Tibial artery (tissue), 4 donors: Measurements from ENCODE around the gene GATA3.

Source experiments
- DNase-seq, 2 donors: peaks; one replicate each; pipeline ENCODE4 v3.0.0-alpha.2; 2019
- H3K27ac ChIP-seq, 2 donors: fragments of 200-600 bp; sonication (generic) in 1 of 2; 1 replicate in 1 of 2; 2 replicates in 1 of 2; pipeline ENCODE4 v1.5.1; 2018 to 2019; ENCODE audit warnings: mild to moderate bottlenecking in 1 of 2
- H3K27me3 ChIP-seq, 2 donors: fragments of 200-600 bp; sonication (generic) in 1 of 2; one replicate each; pipeline versions ENCODE4 v1.5.1 to v1.6.0; 2016 to 2019
- H3K36me3 ChIP-seq, 3 donors: fragments of 200-600 bp; sonication (generic) in 2 of 3; one replicate each; pipeline ENCODE4 v1.5.1; 2016 to 2019; ENCODE audit warnings: mild to moderate bottlenecking in 2 of 3
- H3K4me1 ChIP-seq, 4 donors: fragments of 200-600 bp; sonication (generic) in 2 of 4; 1 replicate in 3 of 4; 2 replicates in 1 of 4; pipeline ENCODE4 v1.5.1; 2016 to 2019
- H3K4me3 ChIP-seq, 2 donors: fragments of 200-600 bp; sonication (generic) in 1 of 2; 1 replicate in 1 of 2; 2 replicates in 1 of 2; pipeline ENCODE4 v1.5.1; 2018 to 2019; ENCODE audit warnings: mild to moderate bottlenecking in 2 of 2
- H3K9me3 ChIP-seq, 3 donors: fragments of 200-600 bp; sonication (generic) in 1 of 3; one replicate each; pipeline ENCODE4 v1.5.1; 2016 to 2019
- intact Hi-C: fragments of 100-400 bp; cut with DNase I; formaldehyde crosslinking; loops from one replicate; pipeline ENCODE4 v1.15.0; 2023; ENCODE audit warnings: low total_unique reads
- TF ChIP-seq, protein P1 (sequence below), 2 experiments: fragments of 200-600 bp in 1 of 2; fragments of 450-650 bp in 1 of 2; IDR thresholded peaks; one replicate each; pipeline ENCODE4 v1.5.1; 2017 to 2019; ENCODE audit warnings: antibody characterized with exemption in 2 of 2, mild to moderate bottlenecking in 1 of 2, moderate library complexity in 1 of 2

GATA3 gene

DNA sequence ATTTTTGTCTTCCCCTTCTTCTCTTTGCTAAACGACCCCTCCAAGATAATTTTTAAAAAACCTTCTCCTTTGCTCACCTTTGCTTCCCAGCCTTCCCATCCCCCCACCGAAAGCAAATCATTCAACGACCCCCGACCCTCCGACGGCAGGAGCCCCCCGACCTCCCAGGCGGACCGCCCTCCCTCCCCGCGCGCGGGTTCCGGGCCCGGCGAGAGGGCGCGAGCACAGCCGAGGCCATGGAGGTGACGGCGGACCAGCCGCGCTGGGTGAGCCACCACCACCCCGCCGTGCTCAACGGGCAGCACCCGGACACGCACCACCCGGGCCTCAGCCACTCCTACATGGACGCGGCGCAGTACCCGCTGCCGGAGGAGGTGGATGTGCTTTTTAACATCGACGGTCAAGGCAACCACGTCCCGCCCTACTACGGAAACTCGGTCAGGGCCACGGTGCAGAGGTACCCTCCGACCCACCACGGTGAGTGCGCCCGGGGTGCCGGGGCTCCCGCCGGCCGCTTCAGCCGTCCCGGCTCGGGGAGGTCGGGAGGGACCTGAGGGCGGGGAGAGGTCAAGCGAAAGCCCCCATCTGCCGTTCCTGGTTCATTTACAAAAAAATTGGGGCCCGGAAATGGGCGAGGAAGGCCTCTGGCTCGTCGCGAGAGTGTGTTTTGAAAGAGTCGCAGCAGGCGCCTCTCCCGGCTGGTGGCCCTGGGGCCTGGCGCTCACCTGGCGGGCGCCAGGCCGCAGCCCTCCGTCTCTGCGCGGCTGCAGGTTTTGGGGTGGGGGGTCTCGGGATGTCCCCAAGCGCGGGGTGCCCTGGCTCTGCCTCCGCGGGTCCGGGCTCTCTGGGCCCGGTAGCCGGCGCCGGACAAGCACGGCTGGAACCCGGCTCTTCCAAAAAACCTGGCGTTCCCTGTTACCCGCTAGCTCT lies 1.2 kb downstream of the GATA3 start:
- Histone ChIP-seq H3K27ac (no peak overlapping the region), H3K36me3 (no peaks in the 10 kb centered on the region), H3K4me1 (peaks cover 0 to 53% (median 47%) of the 10 kb centered on the region in 4 donors), H3K9me3 (no peaks in the 10 kb centered on the region), H3K27me3 (peaks cover 3 to 92% of the 10 kb centered on the region in 2 donors), H3K4me3 (peak overlapping the region in 1 of 2 donors; percentile 46)
- TF ChIP-seq, protein P1, sequence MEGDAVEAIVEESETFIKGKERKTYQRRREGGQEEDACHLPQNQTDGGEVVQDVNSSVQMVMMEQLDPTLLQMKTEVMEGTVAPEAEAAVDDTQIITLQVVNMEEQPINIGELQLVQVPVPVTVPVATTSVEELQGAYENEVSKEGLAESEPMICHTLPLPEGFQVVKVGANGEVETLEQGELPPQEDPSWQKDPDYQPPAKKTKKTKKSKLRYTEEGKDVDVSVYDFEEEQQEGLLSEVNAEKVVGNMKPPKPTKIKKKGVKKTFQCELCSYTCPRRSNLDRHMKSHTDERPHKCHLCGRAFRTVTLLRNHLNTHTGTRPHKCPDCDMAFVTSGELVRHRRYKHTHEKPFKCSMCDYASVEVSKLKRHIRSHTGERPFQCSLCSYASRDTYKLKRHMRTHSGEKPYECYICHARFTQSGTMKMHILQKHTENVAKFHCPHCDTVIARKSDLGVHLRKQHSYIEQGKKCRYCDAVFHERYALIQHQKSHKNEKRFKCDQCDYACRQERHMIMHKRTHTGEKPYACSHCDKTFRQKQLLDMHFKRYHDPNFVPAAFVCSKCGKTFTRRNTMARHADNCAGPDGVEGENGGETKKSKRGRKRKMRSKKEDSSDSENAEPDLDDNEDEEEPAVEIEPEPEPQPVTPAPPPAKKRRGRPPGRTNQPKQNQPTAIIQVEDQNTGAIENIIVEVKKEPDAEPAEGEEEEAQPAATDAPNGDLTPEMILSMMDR (IDR thresholded peaks at IDR 0.05): no peak
- no peak for DNase-seq
- intact Hi-C loops: no loop called here

DNA sequence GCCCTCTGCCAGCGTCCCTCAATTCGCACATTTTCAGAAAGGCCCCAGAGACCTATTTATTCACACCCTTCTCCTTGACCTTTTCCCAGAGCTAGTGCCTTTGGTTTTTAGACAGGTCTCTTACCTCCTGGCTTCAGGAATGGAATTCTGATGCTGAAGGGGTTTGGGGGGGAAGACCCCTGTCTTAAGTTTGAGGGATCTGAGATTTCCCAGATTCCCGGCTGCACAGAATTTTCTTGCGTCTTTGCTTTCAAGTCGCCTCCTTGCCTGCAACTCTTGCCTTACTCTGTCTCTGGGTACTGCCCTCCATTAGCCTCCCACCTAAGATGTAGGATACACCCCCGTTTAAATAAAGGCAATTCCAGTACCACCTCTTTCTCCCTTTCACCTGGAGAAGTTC lies 1.9 kb downstream of the GATA3 start:
- Histone ChIP-seq H3K4me3 (no peak overlapping the region), H3K9me3 (no peaks in the 10 kb centered on the region), H3K27ac (no peak overlapping the region), H3K4me1 (peaks cover 0 to 46% (median 40%) of the 10 kb centered on the region in 4 donors), H3K27me3 (peaks cover 1 to 90% of the 10 kb centered on the region in 2 donors), H3K36me3 (no peaks in the 10 kb centered on the region)
- intact Hi-C loops: no loop called here
- TF ChIP-seq, protein P1 (IDR thresholded peaks at IDR 0.05): no peak
- DNase-seq: no peak

DNA sequence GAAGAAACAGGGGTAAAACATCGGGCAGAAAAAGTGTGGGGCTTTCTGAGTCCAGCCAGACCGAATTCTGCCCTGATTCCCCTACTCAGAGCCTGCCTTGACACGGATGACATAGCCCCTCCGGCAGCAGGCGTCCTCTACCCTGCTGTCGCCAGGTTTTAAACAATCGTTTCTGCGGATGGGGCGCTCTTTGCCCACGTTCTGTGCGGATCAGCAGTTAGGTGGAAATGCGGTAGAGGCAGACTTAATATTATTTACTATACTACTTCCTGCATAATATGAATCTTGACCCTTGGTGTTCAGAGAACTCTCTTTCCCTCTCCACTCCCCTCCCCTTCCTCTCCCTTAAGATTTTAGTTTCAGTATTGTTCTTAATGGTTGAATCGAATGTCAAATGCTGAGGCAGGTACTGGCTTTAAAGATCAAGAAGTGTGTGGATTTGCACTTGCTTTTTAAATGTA lies 2.4 kb downstream of the GATA3 start:
- Histone ChIP-seq H3K36me3 (no peaks in the 10 kb centered on the region), H3K27me3 (peaks cover 0 to 90% of the 10 kb centered on the region in 2 donors), H3K27ac (no peak overlapping the region), H3K9me3 (no peaks in the 10 kb centered on the region), H3K4me3 (no peak overlapping the region), H3K4me1 (peaks cover 0 to 41% (median 35%) of the 10 kb centered on the region in 4 donors)
- intact Hi-C loops: no loop called here
- no peak for DNase-seq
- TF ChIP-seq, protein P1 (IDR thresholded peaks at IDR 0.05): no peak

DNA sequence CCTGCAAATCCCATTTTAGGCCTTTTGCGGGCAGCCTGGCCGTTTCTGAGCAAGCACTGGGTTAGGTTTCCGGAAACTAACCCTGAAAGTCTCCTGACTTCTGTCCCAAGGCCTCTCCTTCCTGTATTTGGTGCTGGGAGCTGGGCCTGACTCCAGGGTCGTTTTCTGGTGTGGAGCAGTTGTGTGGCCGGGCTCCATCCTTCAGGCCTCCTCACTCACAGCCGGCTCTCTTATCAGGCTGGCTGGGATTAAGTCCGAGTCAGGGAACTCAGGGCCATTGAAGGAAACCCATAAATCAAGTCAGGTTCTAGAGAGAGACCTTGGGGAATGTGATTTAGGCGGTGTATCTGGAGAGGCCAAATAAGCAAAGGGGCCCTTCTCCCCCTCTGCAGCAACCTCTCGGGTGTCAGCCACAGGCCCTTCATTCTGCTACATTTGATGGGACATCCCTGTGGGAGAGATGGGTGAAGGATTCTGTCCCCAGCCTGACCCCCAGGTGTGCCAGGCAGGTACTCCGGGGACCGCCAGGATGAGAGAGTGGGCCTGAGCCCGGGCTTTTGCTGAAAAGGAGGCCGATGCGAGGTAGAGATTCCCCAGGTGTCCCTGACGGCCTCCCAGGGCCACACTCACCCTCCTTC lies 3.3 kb downstream of the GATA3 start:
- TF ChIP-seq, protein P1 (IDR thresholded peaks at IDR 0.05): no peak
- intact Hi-C loops: no loop called here
- Histone ChIP-seq H3K27ac (no peak overlapping the region), H3K36me3 (no peaks in the 10 kb centered on the region), H3K4me3 (no peak overlapping the region), H3K27me3 (peaks cover 0 to 90% of the 10 kb centered on the region in 2 donors), H3K9me3 (no peaks in the 10 kb centered on the region), H3K4me1 (peaks cover 0 to 32% (median 27%) of the 10 kb centered on the region in 4 donors)
- DNase-seq: no peak

DNA sequence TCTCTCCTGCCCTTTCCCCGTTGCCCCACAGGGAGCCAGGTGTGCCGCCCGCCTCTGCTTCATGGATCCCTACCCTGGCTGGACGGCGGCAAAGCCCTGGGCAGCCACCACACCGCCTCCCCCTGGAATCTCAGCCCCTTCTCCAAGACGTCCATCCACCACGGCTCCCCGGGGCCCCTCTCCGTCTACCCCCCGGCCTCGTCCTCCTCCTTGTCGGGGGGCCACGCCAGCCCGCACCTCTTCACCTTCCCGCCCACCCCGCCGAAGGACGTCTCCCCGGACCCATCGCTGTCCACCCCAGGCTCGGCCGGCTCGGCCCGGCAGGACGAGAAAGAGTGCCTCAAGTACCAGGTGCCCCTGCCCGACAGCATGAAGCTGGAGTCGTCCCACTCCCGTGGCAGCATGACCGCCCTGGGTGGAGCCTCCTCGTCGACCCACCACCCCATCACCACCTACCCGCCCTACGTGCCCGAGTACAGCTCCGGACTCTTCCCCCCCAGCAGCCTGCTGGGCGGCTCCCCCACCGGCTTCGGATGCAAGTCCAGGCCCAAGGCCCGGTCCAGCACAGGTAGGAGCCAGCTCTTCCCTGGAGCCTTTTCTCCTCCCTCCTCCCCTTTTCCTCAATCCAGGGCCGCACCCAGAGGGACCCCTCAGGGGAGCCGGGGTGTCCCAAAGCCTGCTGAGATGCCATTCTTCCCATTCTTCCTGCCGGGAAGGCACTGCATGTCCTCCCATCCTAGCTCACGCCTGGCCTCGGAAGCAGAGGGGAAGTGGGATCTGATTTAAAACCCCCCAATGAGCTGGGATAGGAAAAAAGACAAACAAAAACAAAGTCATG lies 4.0 kb downstream of the GATA3 start:
- DNase-seq: no peak
- TF ChIP-seq, protein P1 (IDR thresholded peaks at IDR 0.05): no peak
- peaks cover 0 to 25% (median 21%) of the 10 kb centered on the region in 4 donors for H3K4me1 ChIP-seq
- intact Hi-C loops: no loop called here
- H3K9me3 ChIP-seq: no peaks in the 10 kb centered on the region
- H3K36me3 ChIP-seq: no peaks in the 10 kb centered on the region
- H3K27me3 ChIP-seq: peaks cover 0 to 90% of the 10 kb centered on the region in 2 donors
- no peak overlapping the region for H3K4me3 ChIP-seq
- no peak overlapping the region for H3K27ac ChIP-seq
